Activated B cell treated with CpG ODN at 0.5 μM for 24 hours (primary cell): ENCODE measurements around the gene TNRC6B. TPM values are rescaled to one million over a fixed set of nuclear protein-coding genes. Genes with fewer than 3 reads are reported as not detected.

ENCODE experiments used
- ATAC-seq: fragments of 200-7000 bp; cut with Tn5 transposase; one replicate; pipeline ENCODE4 v1.10.0; 2021; ENCODE audit warnings: low read depth, mild to moderate bottlenecking, moderate library complexity
- CTCF ChIA-PET: fragments of 350-600 bp; sonication (Branson Sonifier 250); formaldehyde crosslinking; loops from one replicate; lab custom pipeline; 2021; ENCODE audit warnings: antibody characterized with exemption; lab: Charles Lee
- POLR2A ChIA-PET: fragments of 350-600 bp; sonication (Branson Sonifier 250); formaldehyde crosslinking; loops from one replicate; lab custom pipeline; 2021; ENCODE audit warnings: antibody characterized with exemption; lab: Charles Lee
- DNase-seq: peaks from one replicate; pipeline ENCODE4 v3.0.0; 2022
- H3K27ac Mint-ChIP-seq: one replicate; pipeline ENCODE4 v1.8.0; 2020; ENCODE audit warnings: mixed read lengths
- H3K27me3 Mint-ChIP-seq: one replicate; pipeline ENCODE4 v1.8.0; 2021; ENCODE audit warnings: mixed read lengths
- H3K36me3 Mint-ChIP-seq: one replicate; pipeline ENCODE4 v1.8.0; 2021; ENCODE audit warnings: low read depth, mixed read lengths
- H3K4me1 Mint-ChIP-seq: one replicate; pipeline ENCODE4 v1.8.0; 2021; ENCODE audit warnings: mixed read lengths
- H3K4me3 Mint-ChIP-seq: one replicate; pipeline ENCODE4 v1.8.0; 2020; ENCODE audit warnings: mild to moderate bottlenecking, mixed read lengths
- H3K9me3 Mint-ChIP-seq: one replicate; pipeline ENCODE4 v1.8.0; 2020; ENCODE audit warnings: mixed read lengths
- CTCF ChIP-seq: fragments of 200-600 bp; IDR thresholded peaks from one replicate; pipeline ENCODE4 v1.8.0; 2022; ENCODE audit warnings: antibody characterized with exemption, mild to moderate bottlenecking
- intact Hi-C: fragments of 100-400 bp; cut with micrococcal nuclease; formaldehyde crosslinking; loops from one replicate; pipeline ENCODE4 v1.15.1; 2024
- total RNA-seq: library from RNA; stranded (reverse); gene quantifications from 2 replicates; pipeline ENCODE4 v1.2.3, GENCODE V29; 2022

The TNRC6B gene
- total RNA-seq, 1 donor from 2014 or later: 95.2 TPM

- TF ChIP-seq CTCF: no peak
- Mint-ChIP-seq H3K27me3 (no peaks in the 10 kb centered on the region), H3K4me3 (no peak overlapping the region), H3K27ac (peak overlapping the region; percentile 42), H3K36me3 (peaks cover 6% of the 10 kb centered on the region), H3K4me1 (peaks cover 87% of the 10 kb centered on the region), H3K9me3 (no peaks in the 10 kb centered on the region)
- CTCF ChIA-PET: no interaction called here
- POLR2A ChIA-PET: no interaction called here
- ATAC-seq: no peak
- intact Hi-C loops: loop anchor here (5.0 to 10.0 kb wide), 2 partner anchors 135 to 157 kb away; partner anchors contain the start of gene ADSL
- no peak for DNase-seq
Observed at GRCh38 chr22:40212121-40212520, 34.4 kb downstream of the TNRC6B start.

DNA sequence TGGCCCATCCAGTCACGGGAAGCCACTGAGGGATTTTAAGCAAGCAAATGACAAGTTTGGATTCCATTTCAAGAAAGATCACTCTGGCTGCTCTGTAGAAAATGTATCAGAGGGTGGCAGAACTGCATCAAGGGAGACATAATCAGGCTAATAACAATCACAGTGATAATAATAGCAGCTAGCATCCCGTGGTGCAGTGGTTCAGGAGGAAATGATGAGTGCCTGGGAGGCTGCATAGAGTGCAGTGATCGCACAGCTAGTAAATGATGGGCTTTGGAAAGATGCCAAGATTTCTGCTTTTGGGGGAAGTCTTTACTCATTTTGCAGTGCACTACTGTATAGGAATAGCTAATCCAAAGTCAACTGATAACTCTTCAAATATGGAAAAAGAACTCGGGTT lies 35.8 kb downstream of the TNRC6B start:
- Mint-ChIP-seq H3K27me3 (no peaks in the 10 kb centered on the region), H3K9me3 (no peaks in the 10 kb centered on the region), H3K36me3 (peaks cover 7% of the 10 kb centered on the region), H3K4me1 (peaks cover 84% of the 10 kb centered on the region), H3K27ac (peak overlapping the region; percentile 48), H3K4me3 (no peak overlapping the region)
- ChIA-PET CTCF (interaction anchor here (1.0 kb wide), 1 partner anchor 134 kb away, joined by 3 read pairs; no protein-coding TSS in a partner anchor), POLR2A (no interaction called here)
- ATAC-seq: no peak
- DNase-seq: no peak
- no peak for TF ChIP-seq CTCF
- intact Hi-C loops: loop anchor here (5.0 to 10.0 kb wide), 2 partner anchors 134 to 159 kb away; partner anchors contain the start of gene ADSL

GRCh38 chr22:40215266-40215665 lies 37.5 kb downstream of the TNRC6B start:
- no peaks in the 10 kb centered on the region for H3K9me3 Mint-ChIP-seq
- peaks cover 20% of the 10 kb centered on the region for H3K36me3 Mint-ChIP-seq
- H3K27ac Mint-ChIP-seq: peak overlapping the region; percentile 94
- intact Hi-C loops: loop anchor here (10.0 kb wide), 1 partner anchor 160 kb away; no protein-coding TSS in a partner anchor
- DNase-seq (no peak), ATAC-seq (no peak)
- ChIA-PET POLR2A (interaction anchor here (0.7 to 1.7 kb wide), 3 partner anchors 37 to 374 kb away, joined by 6 to 14 read pairs (median 9); partner anchors contain the start of gene TNRC6B), CTCF (interaction anchor here (0.6 kb wide), 1 partner anchor 36 kb away, joined by 3 read pairs; no protein-coding TSS in a partner anchor)
- no peaks in the 10 kb centered on the region for H3K27me3 Mint-ChIP-seq
- H3K4me3 Mint-ChIP-seq: no peak overlapping the region
- peaks cover 85% of the 10 kb centered on the region for H3K4me1 Mint-ChIP-seq
- no peak for TF ChIP-seq CTCF

GRCh38 chr22:40216041-40216756 lies 38.5 kb downstream of the TNRC6B start:
- ATAC-seq: peak; percentile 74
- peaks cover 23% of the 10 kb centered on the region for H3K36me3 Mint-ChIP-seq
- intact Hi-C loops: loop anchor here (10.0 kb wide), 1 partner anchor 161 kb away; no protein-coding TSS in a partner anchor
- peaks cover 79% of the 10 kb centered on the region for H3K4me1 Mint-ChIP-seq
- peak overlapping the region; percentile 72 for H3K4me3 Mint-ChIP-seq
- ChIA-PET CTCF (interaction anchor here (0.6 kb wide), 1 partner anchor 35 kb away, joined by 3 read pairs; no protein-coding TSS in a partner anchor), POLR2A (interaction anchor here (0.5 to 1.7 kb wide), 5 partner anchors 14 to 894 kb away, joined by 3 to 14 read pairs (median 6); partner anchors contain the start of gene TNRC6B)
- H3K27me3 Mint-ChIP-seq: no peaks in the 10 kb centered on the region
- H3K9me3 Mint-ChIP-seq: no peaks in the 10 kb centered on the region
- H3K27ac Mint-ChIP-seq: peak overlapping the region; percentile 94
- DNase-seq: no peak
- TF ChIP-seq CTCF: no peak

DNA sequence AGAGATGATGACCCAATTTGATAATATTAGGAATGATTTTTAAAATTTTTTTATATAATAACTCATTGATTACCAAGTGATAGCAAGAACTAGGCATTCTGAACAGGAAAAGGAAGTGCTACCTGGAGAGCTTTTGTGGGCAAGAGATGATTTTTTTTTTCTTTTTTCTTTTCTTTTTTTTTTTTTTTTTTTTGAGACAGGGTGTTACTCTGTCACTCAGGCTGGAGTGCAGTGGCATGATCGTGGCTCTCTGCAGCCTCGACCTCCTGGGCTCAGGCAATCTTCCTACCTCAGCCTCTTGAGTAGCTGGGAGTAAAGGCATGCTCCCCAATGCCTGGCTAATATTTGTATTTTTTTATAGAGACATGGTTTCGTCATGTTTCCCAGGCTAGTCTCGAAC lies 40.4 kb downstream of the TNRC6B start:
- Mint-ChIP-seq H3K9me3 (no peaks in the 10 kb centered on the region), H3K27me3 (no peaks in the 10 kb centered on the region), H3K27ac (peak overlapping the region; percentile 36), H3K36me3 (peaks cover 27% of the 10 kb centered on the region), H3K4me3 (no peak overlapping the region), H3K4me1 (peaks cover 70% of the 10 kb centered on the region)
- ChIA-PET CTCF (no interaction called here), POLR2A (no interaction called here)
- intact Hi-C loops: loop anchor here (10.0 kb wide), 1 partner anchor 163 kb away; no protein-coding TSS in a partner anchor
- DNase-seq (no peak), ATAC-seq (no peak)
- TF ChIP-seq CTCF: no peak
